Breast epithelium (tissue), 4 donors: ENCODE results near the gene STAT1. TPM values are rescaled to one million over a fixed set of nuclear protein-coding genes. Genes with fewer than 3 reads are reported as not detected.

Source experiments
- DNase-seq, 2 donors: peaks; one replicate each; pipeline ENCODE4 v3.0.0-alpha.2; 2019; ENCODE audit warnings: low spot score in 2 of 2
- H3K27ac ChIP-seq, 2 donors: fragments of 200-600 bp; sonication (generic) in 1 of 2; one replicate each; pipeline ENCODE4 v1.5.1; 2016 to 2019; ENCODE audit warnings: mild to moderate bottlenecking in 1 of 2
- H3K27me3 ChIP-seq, 2 donors: fragments of 200-600 bp; sonication (generic) in 1 of 2; one replicate each; pipeline versions ENCODE4 v1.5.1 to v1.6.0; 2017 to 2019; ENCODE audit warnings: control low read depth in 1 of 2, mild to moderate bottlenecking in 1 of 2
- H3K36me3 ChIP-seq: fragments of 200-600 bp; one replicate; pipeline ENCODE4 v1.5.1; 2019
- H3K4me1 ChIP-seq, 2 donors: fragments of 200-600 bp; sonication (generic); one replicate each; pipeline ENCODE4 v1.5.1; 2016 to 2019; ENCODE audit warnings: control low read depth in 1 of 2
- H3K4me3 ChIP-seq, 3 donors: fragments of 200-600 bp; sonication (generic); 1 replicate in 2 of 3; 2 replicates in 1 of 3; pipeline ENCODE4 v1.5.1; 2016 to 2019; ENCODE audit warnings: mild to moderate bottlenecking in 3 of 3, moderate library complexity in 2 of 3
- H3K9me3 ChIP-seq, 2 donors: fragments of 200-600 bp; sonication (generic) in 1 of 2; one replicate each; pipeline ENCODE4 v1.5.1; 2016 to 2019; ENCODE audit warnings: control low read depth in 1 of 2
- CTCF ChIP-seq, 3 donors: fragments of 450-650 bp; IDR thresholded peaks; one replicate each; pipeline ENCODE4 v1.5.1; 2016 to 2017; ENCODE audit warnings: antibody characterized with exemption in 3 of 3, mild to moderate bottlenecking in 3 of 3, moderate library complexity in 3 of 3
- POLR2A ChIP-seq: fragments of 450-650 bp; IDR thresholded peaks from one replicate; pipeline ENCODE4 v1.6.1; 2016; ENCODE audit warnings: antibody characterized with exemption, mild to moderate bottlenecking, moderate library complexity
- POLR2AphosphoS5 ChIP-seq, 3 donors: sonication (generic); formaldehyde crosslinking; IDR thresholded peaks; one replicate each; pipeline ENCODE4 v1.6.1; 2017; ENCODE audit warnings: antibody characterized with exemption in 3 of 3
- intact Hi-C: fragments of 100-400 bp; cut with DNase I; formaldehyde crosslinking; loops from one replicate; pipeline ENCODE4 v1.15.1; 2023; ENCODE audit warnings: low total_unique reads
- total RNA-seq, 3 donors: library from RNA; depleted of rRNA; stranded (reverse); fragments of >200 nt; gene quantifications; one replicate each; pipeline ENCODE4 v1.1.0, GENCODE V29; 2016

The STAT1 gene
- total RNA-seq, 3 donors from 2014 or later: 44.2 to 79.6 (median 59.4) TPM

GRCh38 chr2:191053256-191053655 lies 39.3 kb upstream of the STAT1 start:
- intact Hi-C loops: loop anchor here (5.0 kb wide), 1 partner anchor 99 kb away; the partner anchor contains the start of gene STAT4
- no peak overlapping the region for H3K4me3 ChIP-seq
- peaks cover 4% of the 10 kb centered on the region for H3K36me3 ChIP-seq
- no peak overlapping the region for H3K27ac ChIP-seq
- DNase-seq: no peak
- H3K27me3 ChIP-seq: no peaks in the 10 kb centered on the region
- no peak for TF ChIP-seq POLR2AphosphoS5 (IDR thresholded peaks at IDR 0.05)
- no peak for TF ChIP-seq POLR2A
- no peak for TF ChIP-seq CTCF (IDR thresholded peaks at IDR 0.05)
- no peaks in the 10 kb centered on the region for H3K4me1 ChIP-seq
- H3K9me3 ChIP-seq: no peaks in the 10 kb centered on the region

- TF ChIP-seq CTCF (IDR thresholded peaks at IDR 0.05) (peak; percentile 50 to 76 (median 67)), POLR2A (no peak)
- Histone ChIP-seq H3K36me3 (peaks cover 4% of the 10 kb centered on the region), H3K4me1 (no peaks in the 10 kb centered on the region), H3K27ac (no peak overlapping the region), H3K9me3 (no peaks in the 10 kb centered on the region), H3K27me3 (no peaks in the 10 kb centered on the region), H3K4me3 (no peak overlapping the region)
- intact Hi-C loops: loop anchor here (5.0 kb wide), 1 partner anchor 100 kb away; the partner anchor contains the start of gene STAT4
- no peak for DNase-seq
Measured at GRCh38 chr2:191051825-191052778, 38.1 kb upstream of the STAT1 start.

- TF ChIP-seq POLR2A: no peak
- TF ChIP-seq CTCF (IDR thresholded peaks at IDR 0.05): no peak
- TF ChIP-seq POLR2AphosphoS5 (IDR thresholded peaks at IDR 0.05): no peak
- H3K36me3 ChIP-seq: peaks cover 4% of the 10 kb centered on the region
- H3K4me1 ChIP-seq: no peaks in the 10 kb centered on the region
- no peaks in the 10 kb centered on the region for H3K27me3 ChIP-seq
- no peak for DNase-seq
- intact Hi-C loops: loop anchor here (5.0 kb wide), 1 partner anchor 101 kb away; the partner anchor contains the start of gene STAT4
- H3K4me3 ChIP-seq: no peak overlapping the region
- peak overlapping the region in 1 of 2 donors; percentile 48 for H3K27ac ChIP-seq
- H3K9me3 ChIP-seq: no peaks in the 10 kb centered on the region
Measured at GRCh38 chr2:191051177-191051576, 37.2 kb upstream of the STAT1 start.

GRCh38 chr2:191050640-191050987 lies 36.6 kb upstream of the STAT1 start:
- TF ChIP-seq POLR2AphosphoS5 (IDR thresholded peaks at IDR 0.05) (peak in 1 of 3 donors; percentile 11), POLR2A (no peak)
- DNase-seq: no peak
- intact Hi-C loops: loop anchor here (5.0 kb wide), 1 partner anchor 102 kb away; the partner anchor contains the start of gene STAT4
- Histone ChIP-seq H3K36me3 (no peaks in the 10 kb centered on the region), H3K4me3 (no peak overlapping the region), H3K27ac (peak overlapping the region in 1 of 2 donors; percentile 48), H3K4me1 (no peaks in the 10 kb centered on the region), H3K9me3 (no peaks in the 10 kb centered on the region), H3K27me3 (no peaks in the 10 kb centered on the region)

GRCh38 chr2:191049728-191050639 lies 36.0 kb upstream of the STAT1 start:
- TF ChIP-seq CTCF (IDR thresholded peaks at IDR 0.05): no peak
- no peak for TF ChIP-seq POLR2A
- no peak for TF ChIP-seq POLR2AphosphoS5 (IDR thresholded peaks at IDR 0.05)
- H3K27me3 ChIP-seq: no peaks in the 10 kb centered on the region
- no peaks in the 10 kb centered on the region for H3K36me3 ChIP-seq
- peak overlapping the region in 1 of 2 donors; percentile 68 for H3K27ac ChIP-seq
- DNase-seq: no peak
- intact Hi-C loops: loop anchor here (5.0 kb wide), 1 partner anchor 102 kb away; the partner anchor contains the start of gene STAT4
- H3K9me3 ChIP-seq: no peaks in the 10 kb centered on the region
- no peak overlapping the region for H3K4me3 ChIP-seq
- no peaks in the 10 kb centered on the region for H3K4me1 ChIP-seq
